NT2/D1 (cell line): ENCODE results near the gene GPR17.

Source experiments
- DNase-seq: peaks from one replicate; pipeline ENCODE4 v3.0.0-alpha.2; 2011; ENCODE audit warnings: low read depth, low spot score
- H3K27me3 ChIP-seq: 2 replicates; pipeline ENCODE4 v1.6.0; 2011; ENCODE audit warnings: mild to moderate bottlenecking; ENCODE audit not compliant: insufficient read length, insufficient read depth
- H3K36me3 ChIP-seq: 2 replicates; pipeline ENCODE4 v1.6.1; 2011; ENCODE audit warnings: mild to moderate bottlenecking, low read length, mixed read lengths; ENCODE audit not compliant: insufficient read depth, insufficient read length
- H3K4me1 ChIP-seq: 2 replicates; pipeline ENCODE4 v1.5.1; 2011; ENCODE audit not compliant: insufficient read depth, insufficient read length
- H3K4me3 ChIP-seq: 2 replicates; pipeline ENCODE4 v1.5.1; 2011; ENCODE audit warnings: low read depth; ENCODE audit not compliant: insufficient read length
- H3K9ac ChIP-seq: 2 replicates; pipeline ENCODE4 v1.6.0; 2011; ENCODE audit warnings: low read depth; ENCODE audit not compliant: insufficient read length
- H3K9me3 ChIP-seq: 2 replicates; pipeline ENCODE4 v1.5.1; 2011; ENCODE audit warnings: mild to moderate bottlenecking, low read length; ENCODE audit not compliant: insufficient read depth
- SUZ12 ChIP-seq: IDR thresholded peaks from 2 replicates; pipeline ENCODE4 v1.6.1; 2011; ENCODE audit not compliant: insufficient read length, insufficient read depth; ENCODE audit errors: extremely low read depth
- YY1 ChIP-seq: IDR thresholded peaks from 2 replicates; pipeline ENCODE4 v1.6.1; 2011; ENCODE audit not compliant: insufficient read length, insufficient read depth
- ZNF274 ChIP-seq: IDR thresholded peaks from 2 replicates; pipeline ENCODE4 v1.6.1; 2011; ENCODE audit warnings: mild to moderate bottlenecking, low read depth, low read length

Gene GPR17

GRCh38 chr2:127627740-127628571 is 18.0 kb upstream of the GPR17 start:
- Histone ChIP-seq H3K9me3 (no peaks in the 10 kb centered on the region), H3K4me3 (no peak overlapping the region), H3K36me3 (no peaks in the 10 kb centered on the region), H3K27me3 (no peaks in the 10 kb centered on the region), H3K9ac (no peak overlapping the region), H3K4me1 (no peaks in the 10 kb centered on the region)
- no peak for TF ChIP-seq SUZ12
- TF ChIP-seq YY1, result no peak
- no peak for TF ChIP-seq ZNF274
- no peak for DNase-seq

GRCh38 chr2:127628767-127629614 is 17.0 kb upstream of the GPR17 start:
- no peak overlapping the region for H3K9ac ChIP-seq
- no peaks in the 10 kb centered on the region for H3K36me3 ChIP-seq
- TF ChIP-seq SUZ12 (no peak), YY1 (no peak), ZNF274 (no peak)
- peaks cover 3% of the 10 kb centered on the region for H3K4me1 ChIP-seq
- H3K9me3 ChIP-seq, result no peaks in the 10 kb centered on the region
- no peaks in the 10 kb centered on the region for H3K27me3 ChIP-seq
- no peak for DNase-seq
- no peak overlapping the region for H3K4me3 ChIP-seq

GRCh38 chr2:127629637-127630036 is 16.3 kb upstream of the GPR17 start:
- no peak for TF ChIP-seq SUZ12
- no peak for TF ChIP-seq YY1
- TF ChIP-seq ZNF274, result no peak
- Histone ChIP-seq H3K9ac (no peak overlapping the region), H3K27me3 (no peaks in the 10 kb centered on the region), H3K9me3 (no peaks in the 10 kb centered on the region), H3K36me3 (no peaks in the 10 kb centered on the region), H3K4me3 (no peak overlapping the region), H3K4me1 (peaks cover 3% of the 10 kb centered on the region)
- DNase-seq, result no peak

GRCh38 chr2:127630096-127630863 is 15.7 kb upstream of the GPR17 start:
- peaks cover 3% of the 10 kb centered on the region for H3K4me1 ChIP-seq
- DNase-seq, result no peak
- H3K9me3 ChIP-seq, result no peaks in the 10 kb centered on the region
- no peak overlapping the region for H3K4me3 ChIP-seq
- no peaks in the 10 kb centered on the region for H3K36me3 ChIP-seq
- no peaks in the 10 kb centered on the region for H3K27me3 ChIP-seq
- TF ChIP-seq SUZ12, result no peak
- TF ChIP-seq ZNF274, result no peak
- TF ChIP-seq YY1, result no peak
- no peak overlapping the region for H3K9ac ChIP-seq

- Histone ChIP-seq H3K9ac (no peak overlapping the region), H3K27me3 (no peaks in the 10 kb centered on the region), H3K9me3 (no peaks in the 10 kb centered on the region), H3K36me3 (peaks cover under 1% of the 10 kb centered on the region), H3K4me3 (no peak overlapping the region), H3K4me1 (peaks cover 4% of the 10 kb centered on the region)
- TF ChIP-seq SUZ12 (no peak), ZNF274 (no peak), YY1 (no peak)
- no peak for DNase-seq
Observed at GRCh38 chr2:127630864-127631540, 15.0 kb upstream of the GPR17 start.

- Histone ChIP-seq H3K9me3 (no peaks in the 10 kb centered on the region), H3K36me3 (peaks cover 6% of the 10 kb centered on the region), H3K4me1 (peaks cover 9% of the 10 kb centered on the region), H3K9ac (no peak overlapping the region), H3K27me3 (no peaks in the 10 kb centered on the region), H3K4me3 (no peak overlapping the region)
- DNase-seq, result no peak
- TF ChIP-seq YY1 (no peak), SUZ12 (no peak), ZNF274 (no peak)
Observed at GRCh38 chr2:127631541-127631996, 14.4 kb upstream of the GPR17 start.
